Heart left ventricle (tissue), 16 donors: ENCODE results near the gene ELAVL1. TPM values are rescaled to one million over a fixed set of nuclear protein-coding genes. Genes with fewer than 3 reads are reported as not detected.

Experiments
- ATAC-seq, 4 donors: fragments of 200-7000 bp; cut with Tn5 transposase; one replicate each; pipeline ENCODE4 v1.9.1; 2020 to 2022; ENCODE audit warnings: moderate library complexity in 4 of 4, mild to moderate bottlenecking in 3 of 4, moderate number of reproducible peaks in 1 of 4
- DNase-seq, 5 donors: peaks; one replicate each; pipeline ENCODE4 v3.0.0-alpha.2; 2020
- H3K27ac ChIP-seq, 12 donors: fragments of 200-600 bp; sonication (generic) in 4 of 12; one replicate each; pipeline versions ENCODE4 v1.5.0 to v1.8.0; 2016 to 2022; ENCODE audit warnings: mild to moderate bottlenecking in 2 of 12
- H3K27me3 ChIP-seq, 9 donors: fragments of 200-600 bp; sonication (generic) in 2 of 9; one replicate each; pipeline versions ENCODE4 v1.5.1 to v1.8.0; 2016 to 2022; ENCODE audit warnings: mild to moderate bottlenecking in 3 of 9
- H3K36me3 ChIP-seq, 9 donors: fragments of 200-600 bp; sonication (generic) in 2 of 9; one replicate each; pipeline versions ENCODE4 v1.5.0 to v1.8.0; 2018 to 2022; ENCODE audit warnings: mild to moderate bottlenecking in 2 of 9
- H3K4me1 ChIP-seq, 12 donors: fragments of 200-600 bp; sonication (generic) in 4 of 12; one replicate each; pipeline versions ENCODE4 v1.5.0 to v1.8.0; 2016 to 2022; ENCODE audit warnings: mild to moderate bottlenecking in 3 of 12
- H3K4me3 ChIP-seq, 12 donors: fragments of 200-600 bp; sonication (generic) in 4 of 12; one replicate each; pipeline versions ENCODE4 v1.5.0 to v1.8.0; 2017 to 2022; ENCODE audit warnings: mild to moderate bottlenecking in 9 of 12, moderate library complexity in 4 of 12
- H3K9me3 ChIP-seq, 12 donors: fragments of 200-600 bp; sonication (generic) in 4 of 12; one replicate each; pipeline versions ENCODE4 v1.5.0 to v1.8.0; 2016 to 2022; ENCODE audit warnings: mild to moderate bottlenecking in 1 of 12
- CTCF ChIP-seq, 12 donors: fragments of 200-600 bp; sonication (generic) in 4 of 12; IDR thresholded peaks; one replicate each; pipeline versions ENCODE4 v1.5.0 to v1.8.0; 2018 to 2022; ENCODE audit warnings: antibody characterized with exemption in 12 of 12, mild to moderate bottlenecking in 5 of 12
- POLR2A ChIP-seq, 2 donors: fragments of 450-650 bp; IDR thresholded peaks; one replicate each; pipeline ENCODE4 v1.6.1; 2017; ENCODE audit warnings: antibody characterized with exemption in 2 of 2, mild to moderate bottlenecking in 2 of 2, moderate library complexity in 2 of 2
- WGBS, 4 donors: extraction: QIAGEN DNeasy Blood & Tissue Kit in 2 of 4; methylation state at CpG; one replicate each; pipeline versions ENCODE4 v1.1.5 to v1.1.7; 2013 to 2018; 5-methylcytosine and 5-hydroxymethylcytosine counted together
- intact Hi-C, 10 donors: fragments of 100-400 bp; cut with DNase I; formaldehyde crosslinking; loops; one replicate each; pipeline versions ENCODE4 v1.11.1 to v1.14.2; 2022
- polyA plus RNA-seq, 2 donors: library from polyadenylated mRNA; stranded (reverse); fragments of 200-250 nt; gene quantifications; one replicate each; pipeline ENCODE4 v1.2.3, GENCODE V29; 2013
- total RNA-seq, 9 donors: library from RNA; depleted of rRNA in 2 of 9; stranded (reverse); fragments of >200 nt in 2 of 9; fragmentation: NEBNext Ultra II Directional in 3 of 9; extraction: Animal tissue kit (Norgen Biotek cat#: 25700) in 3 of 9; gene quantifications; one replicate each; pipeline versions ENCODE4 v1.1.0 to v1.2.4, GENCODE V29; 2016 to 2023
- donor health status: ischemic (EF 13 %, LVEDD 7.1; RV severe dilation, severe dysfunction).
- donor health status: healthy with polysubstance abuse.
- donor health status: DM: no; HTN: yes; CAD: no.
- donor health status: DM: no; HTN: no; CAD: no.
- donor health status: ischemic (EF 25% LVEDD 6.9; RV normal size, moderate dysfunction).
- donor health status: ischemic (EF 25% LVEDD 5.7; RV mildly dilated, moderate dysfunction).
- donor health status: healthy.
- donor health status: DM: yes; HTN: yes; CAD: no.
- donor health status: ischemic (EF 35%, LVEDD 5.7; RV mildly dilated, moderate dysfunction).
- donor health status: nonischemic (EF 11% LVEDD 7.7; RV severe dilation, severe dysfunction).
- donor health status: DM: yes; HTN: yes; CAD: no.
- donor health status: PGD.
- donor health status: ischemic (EF 29% LVEDD 5.4; RV normal size, mild dysfunction).
- donor health status: nonischemic (EF 23%, LVEDD 6.1; RV moderate dilation, normal function).

ELAVL1 gene
- total and polyA plus RNA-seq, 11 donors, result 9.8 to 62.0 (median 52.6) TPM

GRCh38 chr19:7993560-7993959, 11.9 kb downstream of the ELAVL1 start:
- intact Hi-C loops, result no loop called here
- H3K9me3 ChIP-seq, result no peaks in the 10 kb centered on the region
- no peaks in the 10 kb centered on the region for H3K27me3 ChIP-seq
- peak overlapping the region in 7 of 12 donors; percentile 13 to 60 (median 48) for H3K27ac ChIP-seq
- no peak for TF ChIP-seq POLR2A (IDR thresholded peaks at IDR 0.05)
- TF ChIP-seq CTCF (IDR thresholded peaks at IDR 0.05), result no peak
- DNase-seq (no peak), ATAC-seq (peak; percentile 54 to 70 (median 66))
- WGBS, 4 donors, result 63 to 68% (median 65%) methylated on average over 11 of the region's 11 CpGs
- H3K36me3 ChIP-seq, result peaks cover 0 to 40% (median 33%) of the 10 kb centered on the region in 9 donors
- H3K4me3 ChIP-seq, result no peak overlapping the region
- H3K4me1 ChIP-seq, result peaks cover 0 to 63% (median 26%) of the 10 kb centered on the region in 12 donors

GRCh38 chr19:7992575-7992974, 12.9 kb downstream of the ELAVL1 start:
- 75 to 87% (median 82%) methylated on average over 10 of the region's 10 CpGs for WGBS, 4 donors
- DNase-seq (no peak), ATAC-seq (no peak)
- H3K4me1 ChIP-seq, result peaks cover 0 to 61% (median 22%) of the 10 kb centered on the region in 12 donors
- TF ChIP-seq POLR2A (IDR thresholded peaks at IDR 0.05) (no peak), CTCF (IDR thresholded peaks at IDR 0.05) (no peak)
- intact Hi-C loops, result no loop called here
- peak overlapping the region in 1 of 12 donors; percentile 60 for H3K27ac ChIP-seq
- no peaks in the 10 kb centered on the region for H3K27me3 ChIP-seq
- no peak overlapping the region for H3K4me3 ChIP-seq
- peaks cover 0 to 50% (median 42%) of the 10 kb centered on the region in 9 donors for H3K36me3 ChIP-seq
- H3K9me3 ChIP-seq, result no peaks in the 10 kb centered on the region

- intact Hi-C loops, result loop anchor here in 1 of 10 donors (5.0 kb wide), 1 partner anchor 37 kb away; no protein-coding TSS in a partner anchor
- WGBS, 4 donors, result 63 to 74% (median 71%) methylated on average over 7 to 12 of the region's 12 CpGs
- Histone ChIP-seq H3K4me1 (peaks cover 5 to 70% (median 39%) of the 10 kb centered on the region in 12 donors), H3K9me3 (no peaks in the 10 kb centered on the region), H3K36me3 (peaks cover 0 to 76% (median 55%) of the 10 kb centered on the region in 9 donors), H3K27me3 (no peaks in the 10 kb centered on the region), H3K4me3 (no peak overlapping the region), H3K27ac (peak overlapping the region in 2 of 12 donors; percentile 1 to 24)
- ATAC-seq (peak in 1 of 4 donors; percentile 11), DNase-seq (no peak)
- TF ChIP-seq CTCF (IDR thresholded peaks at IDR 0.05) (no peak), POLR2A (IDR thresholded peaks at IDR 0.05) (no peak)
These were observed 16.3 kb downstream of the ELAVL1 start for GRCh38 chr19:7989071-7989575.

- peak overlapping the region in 1 of 12 donors; percentile 1 for H3K27ac ChIP-seq
- WGBS, 4 donors, result 63 to 76% (median 69%) methylated on average over 3 to 5 of the region's 5 CpGs
These were observed 17.1 kb downstream of the ELAVL1 start for GRCh38 chr19:7988307-7988706.

More at GRCh38 chr19:7988307-7988706, 17.1 kb downstream of the ELAVL1 start:
- TF ChIP-seq POLR2A (IDR thresholded peaks at IDR 0.05) (no peak), CTCF (IDR thresholded peaks at IDR 0.05) (no peak)
- H3K4me1 ChIP-seq, result peaks cover 5 to 70% (median 39%) of the 10 kb centered on the region in 12 donors
- H3K36me3 ChIP-seq, result peaks cover 0 to 84% (median 55%) of the 10 kb centered on the region in 9 donors
- H3K9me3 ChIP-seq, result no peaks in the 10 kb centered on the region
- ATAC-seq, result peak in 1 of 4 donors; percentile 8
- intact Hi-C loops, result loop anchor here in 1 of 10 donors (5.0 kb wide), 1 partner anchor 36 kb away; no protein-coding TSS in a partner anchor
- DNase-seq, result no peak
- no peak overlapping the region for H3K4me3 ChIP-seq
- no peaks in the 10 kb centered on the region for H3K27me3 ChIP-seq
